ENCODE measurements around the gene EVC2. TPM values are rescaled to one million over a fixed set of nuclear protein-coding genes. Genes with fewer than 3 reads are reported as not detected.
A peak's percentile ranks its signal among the peaks of the same experiment; 100 is the strongest.

The EVC2 gene
- total and polyA plus RNA-seq, 2 of the 13 experiments (the other 11 are each of a cell fraction or from before 2014, with no cell fraction given): not detected

- Histone ChIP-seq H3K4me1 (ENCODE audit: insufficient read depth, low read length) (no peaks in the 10 kb centered on the region), H3K79me2 (ENCODE audit: insufficient read depth, low read length) (no peaks in the 10 kb centered on the region), H3K9ac (ENCODE audit: insufficient read depth, low read depth, low read length) (no peak overlapping the region), H2AFZ (ENCODE audit: low read length) (no peak overlapping the region), H4K20me1 (ENCODE audit: insufficient read depth, low read length) (no peaks in the 10 kb centered on the region), H3K27ac (ENCODE audit: extremely low read length, insufficient read depth, low read length) (no peak overlapping the region), H3K36me3 (replicated peaks in 1 of 2; ENCODE audit: control insufficient read depth in 1 of 2, insufficient read depth in 2 of 2, low read length in 2 of 2) (peaks cover 7 to 41% of the 10 kb centered on the region in 2 experiments), H3K4me3 (replicated peaks in 1 of 3; ENCODE audit: insufficient read depth in 1 of 3, low read depth in 2 of 3, low read length in 3 of 3) (no peak overlapping the region), H3K4me2 (ENCODE audit: low read depth, low read length) (no peak overlapping the region), H3K9me3 (ENCODE audit: low read length) (no peaks in the 10 kb centered on the region), H3K27me3 (ENCODE audit: control insufficient read depth in 1 of 2, insufficient read depth in 2 of 2, low read length in 2 of 2) (no peaks in the 10 kb centered on the region)
- no peak for FAIRE-seq
- no peak for ATAC-seq
- no TSS peak for BruUV-seq (replicated peaks)
- ChIA-PET POLR2A (no interaction called here), CTCF (ENCODE audit: low intra/inter-chr PET ratio, low total read pairs) (no interaction called here)
- DNase-seq (ENCODE audit: low spot score): no peak
- 94% methylated on average over 2 of the region's 2 CpGs for WGBS (ENCODE audit: low lambda C conversion rate)
- intact Hi-C loops (cut with micrococcal nuclease; ENCODE audit: unreplicated experiment): no loop called here
- no peak for TF ChIP-seq MAX (IDR thresholded peaks at IDR 0.05)
- TF ChIP-seq ZNF670 (CRISPR knock-in tag; IDR thresholded peaks at IDR 0.05; ENCODE audit: borderline replicate concordance): no peak
- no peak for TF ChIP-seq RFXAP (CRISPR knock-in tag; IDR thresholded peaks at IDR 0.05; ENCODE audit: borderline replicate concordance)
- no peak for TF ChIP-seq SIN3B (IDR thresholded peaks at IDR 0.05; ENCODE audit: low read length)
- TF ChIP-seq MIER3 (CRISPR knock-in tag; IDR thresholded peaks at IDR 0.05; ENCODE audit: borderline replicate concordance): no peak
- in situ Hi-C loops (cut with HindIII; ENCODE audit: extremely low pct_ligation_motif_present, low pct_unique_long_range_greater_than_20kb): no loop called here
These were observed 34.6 kb upstream of the EVC2 start for GRCh38 chr4:5742968-5743367.

DNA sequence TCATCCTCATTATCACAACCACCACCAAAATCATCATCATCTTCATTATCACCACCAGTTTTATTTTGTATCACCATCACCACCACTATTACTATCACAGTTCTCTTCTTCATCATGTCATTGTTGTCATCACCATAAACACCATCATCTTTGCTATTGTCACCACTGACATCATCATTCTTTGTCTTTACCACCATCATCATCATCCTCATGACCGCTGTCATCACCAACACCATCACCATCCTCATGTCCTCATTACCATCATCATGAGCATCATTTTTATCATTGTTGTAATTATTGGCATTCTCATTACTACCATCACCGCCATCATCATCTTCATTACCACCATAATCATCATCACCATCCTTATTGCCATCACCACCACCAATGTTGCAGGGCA lies 34.0 kb upstream of the EVC2 start:
- BruUV-seq (replicated peaks): no TSS peak
- WGBS (ENCODE audit: low lambda C conversion rate): 99% methylated on average over 2 of the region's 2 CpGs
- Histone ChIP-seq H2AFZ (ENCODE audit: low read length) (no peak overlapping the region), H3K36me3 (replicated peaks in 1 of 2; ENCODE audit: control insufficient read depth in 1 of 2, insufficient read depth in 2 of 2, low read length in 2 of 2) (peaks cover 7 to 35% of the 10 kb centered on the region in 2 experiments), H3K27me3 (ENCODE audit: control insufficient read depth in 1 of 2, insufficient read depth in 2 of 2, low read length in 2 of 2) (no peaks in the 10 kb centered on the region), H3K9me3 (ENCODE audit: low read length) (no peaks in the 10 kb centered on the region), H4K20me1 (ENCODE audit: insufficient read depth, low read length) (no peaks in the 10 kb centered on the region), H3K9ac (ENCODE audit: insufficient read depth, low read depth, low read length) (no peak overlapping the region), H3K4me1 (ENCODE audit: insufficient read depth, low read length) (no peaks in the 10 kb centered on the region), H3K4me3 (replicated peaks in 1 of 3; ENCODE audit: insufficient read depth in 1 of 3, low read depth in 2 of 3, low read length in 3 of 3) (no peak overlapping the region), H3K79me2 (ENCODE audit: insufficient read depth, low read length) (no peaks in the 10 kb centered on the region), H3K27ac (ENCODE audit: extremely low read length, insufficient read depth, low read length) (no peak overlapping the region), H3K4me2 (ENCODE audit: low read depth, low read length) (no peak overlapping the region)
- no peak for DNase-seq (ENCODE audit: low spot score)
- intact Hi-C loops (cut with micrococcal nuclease; ENCODE audit: unreplicated experiment): no loop called here
- CTCF ChIA-PET (ENCODE audit: low intra/inter-chr PET ratio, low total read pairs): no interaction called here
- POLR2A ChIA-PET: no interaction called here
- TF ChIP-seq ZNF451 (CRISPR knock-in tag; IDR thresholded peaks at IDR 0.05): no peak
- no peak for TF ChIP-seq DNMT3B (CRISPR knock-in tag; conservative IDR thresholded peaks at IDR 0.05)
- TF ChIP-seq KDM4B (CRISPR knock-in tag; IDR thresholded peaks at IDR 0.05): no peak
- TF ChIP-seq ATF7 (IDR thresholded peaks at IDR 0.05): peak; percentile 73
- TF ChIP-seq ATF7 (CRISPR knock-in tag; IDR thresholded peaks at IDR 0.05): no peak
- no peak for TF ChIP-seq ZNF883 (CRISPR knock-in tag; IDR thresholded peaks at IDR 0.05; ENCODE audit: not compliant biosample characterization)
- TF ChIP-seq CREB1 (IDR thresholded peaks at IDR 0.05): peak; percentile 93
- no peak for TF ChIP-seq CREB1 (CRISPR knock-in tag; IDR thresholded peaks at IDR 0.05)
- in situ Hi-C loops (cut with HindIII; ENCODE audit: extremely low pct_ligation_motif_present, low pct_unique_long_range_greater_than_20kb): no loop called here
- no peak for ATAC-seq
- FAIRE-seq: no peak
